Measurements from ENCODE around the gene CLASRP. TPM values are rescaled to one million over a fixed set of nuclear protein-coding genes. Genes with fewer than 3 reads are reported as not detected.

The CLASRP gene
- total and polyA plus RNA-seq, 2 of the 8 experiments (the other 6 are each of a cell fraction or from before 2014, with no cell fraction given), result 22.3 to 71.7 TPM

DNA sequence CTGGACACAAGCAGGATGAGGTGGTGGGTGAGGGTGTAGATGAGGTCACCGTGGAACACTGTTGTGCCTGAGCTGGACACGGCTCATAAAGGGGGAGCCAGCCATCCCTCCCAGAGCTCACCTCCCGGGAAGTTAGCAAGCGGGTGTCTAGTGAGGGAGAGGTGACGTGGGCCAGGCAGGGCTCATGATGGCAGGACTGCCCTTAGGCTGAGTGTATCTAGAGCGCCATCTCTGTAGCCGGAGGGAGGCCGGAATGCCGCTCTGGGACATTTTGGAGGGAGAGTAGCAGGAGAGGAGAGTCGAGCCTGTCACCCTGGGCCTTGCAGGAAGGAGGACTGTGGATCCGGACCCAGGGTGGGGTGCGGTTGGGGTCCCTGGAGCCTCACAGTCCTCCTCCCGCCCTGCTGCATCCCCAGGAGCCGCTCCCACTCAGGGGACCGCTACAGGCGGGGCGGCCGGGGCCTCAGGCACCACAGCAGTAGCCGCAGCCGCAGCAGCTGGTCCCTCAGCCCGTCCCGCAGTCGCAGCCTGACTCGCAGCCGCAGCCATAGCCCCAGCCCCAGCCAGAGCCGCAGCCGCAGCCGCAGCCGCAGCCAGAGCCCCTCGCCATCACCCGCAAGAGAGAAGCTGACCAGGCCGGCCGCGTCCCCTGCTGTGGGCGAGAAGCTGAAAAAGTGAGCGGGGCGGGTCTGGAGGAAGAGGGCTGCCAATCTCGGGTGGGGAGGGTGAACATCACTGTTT, 28.2 kb downstream of the CLASRP start:
- Histone ChIP-seq H3K9me3 (ENCODE audit: insufficient read depth in 2 of 2, low read depth in 1 of 2, low read length in 1 of 2) (no peaks in the 10 kb centered on the region; a peak in 1 of 4 replicates), H3K4me2 (ENCODE audit: insufficient read depth in 1 of 2, low read depth in 2 of 2, low read length in 2 of 2) (no peak overlapping the region), H3K4ac (replicated peaks; ENCODE audit: insufficient read length, low read depth, low read length) (no peak overlapping the region), H2BK5ac (ENCODE audit: low read depth, low read length) (peak overlapping the region; percentile 66), H4K91ac (replicated peaks; ENCODE audit: insufficient read length, low read length) (no peak overlapping the region), H3K4me3 (ENCODE audit: extremely low read depth in 1 of 4, insufficient read depth in 2 of 4, low read depth in 3 of 4, low read length in 4 of 4) (no peak overlapping the region), H3K23ac (ENCODE audit: insufficient read length) (no peak overlapping the region), H4K5ac (ENCODE audit: insufficient read length, low read depth, low read length) (no peak overlapping the region), H2BK120ac (replicated peaks; ENCODE audit: low read depth, low read length) (no peak overlapping the region), H2BK15ac (ENCODE audit: low read length) (no peak overlapping the region), H3K56ac (replicated peaks; ENCODE audit: insufficient read length, low read depth, low read length) (no peak overlapping the region), H2BK12ac (ENCODE audit: low read depth, low read length) (no peak overlapping the region), H2BK20ac (ENCODE audit: low read length) (no peak overlapping the region), H3K79me2 (ENCODE audit: control insufficient read depth in 1 of 2, insufficient read depth in 2 of 2, low read length in 2 of 2) (no peaks in the 10 kb centered on the region; a peak in 1 of 4 replicates), H3K27me3 (replicated peaks in 1 of 4; ENCODE audit: control insufficient read depth in 3 of 4, extremely low read depth in 1 of 4, insufficient read depth in 3 of 4, low read length in 3 of 4) (no peaks in the 10 kb centered on the region), H3K14ac (ENCODE audit: insufficient read length) (no peak overlapping the region), H3K23me2 (ENCODE audit: low read depth, low read length) (no peaks in the 10 kb centered on the region), H2AK5ac (ENCODE audit: low read depth, low read length) (no peak overlapping the region), H3K9ac (replicated peaks in 1 of 4; ENCODE audit: extremely low read depth in 1 of 4, low read depth in 3 of 4, low read length in 3 of 4) (no peak overlapping the region), H2AFZ (ENCODE audit: low read length) (no peak overlapping the region), H4K20me1 (replicated peaks in 1 of 2; ENCODE audit: control insufficient read depth in 1 of 2, insufficient read depth in 2 of 2, low read length in 2 of 2) (peaks cover 7% of the 10 kb centered on the region in 2 experiments), H3K79me1 (ENCODE audit: low read depth, low read length) (no peaks in the 10 kb centered on the region), H3K27ac (ENCODE audit: low read depth, low read length) (no peak overlapping the region), H3K36me3 (ENCODE audit: control insufficient read depth in 2 of 4, insufficient read depth in 4 of 4, low read length in 3 of 4) (peaks cover 5 to 56% (median 27%) of the 10 kb centered on the region in 4 experiments; a peak in 7 of 8 replicates), H4K8ac (ENCODE audit: extremely low read depth, insufficient read depth, low read length) (no peak overlapping the region), H3K18ac (ENCODE audit: extremely low read depth, low read length) (no peak overlapping the region), H3K4me1 (replicated peaks in 1 of 4; ENCODE audit: control insufficient read depth in 3 of 4, insufficient read depth in 4 of 4, low read length in 3 of 4) (no peaks in the 10 kb centered on the region)
- DNase-seq (ENCODE audit: low read depth in 1 of 2, low spot score in 2 of 2) (no peak), FAIRE-seq (no peak)
- 92% methylated on average over 35 of the region's 38 CpGs; no CpG with 5 or more reads in 1 of the 2 experiments for WGBS, 2 experiments (ENCODE audit: extremely low coverage in 1 of 2, insufficient coverage in 1 of 2, insufficient read length in 1 of 2, insufficient replicate concordance in 2 of 2, low coverage in 1 of 2, low lambda C conversion rate in 2 of 2, missing lambda C conversion rate in 1 of 2)
- CTCF ChIA-PET (ENCODE audit: partially characterized antibody), result interaction anchor here (0.6 to 1.2 kb wide), 7 partner anchors 7 to 116 kb away, joined by 3 to 5 read pairs (median 3); partner anchors contain the start of gene CLASRP
- POLR2A ChIA-PET (ENCODE audit: partially characterized antibody), result interaction anchor here (1.5 to 6.9 kb wide), 6 partner anchors 10 to 73 kb away, joined by 3 to 61 read pairs (median 5); partner anchors contain the start of genes CLASRP, GEMIN7 and ZNF296
- TF ChIP-seq TBP (IDR thresholded peaks at IDR 0.05; ENCODE audit: low read depth, low read length), result no peak
- TF ChIP-seq, protein P1, sequence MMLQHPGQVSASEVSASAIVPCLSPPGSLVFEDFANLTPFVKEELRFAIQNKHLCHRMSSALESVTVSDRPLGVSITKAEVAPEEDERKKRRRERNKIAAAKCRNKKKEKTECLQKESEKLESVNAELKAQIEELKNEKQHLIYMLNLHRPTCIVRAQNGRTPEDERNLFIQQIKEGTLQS (IDR thresholded peaks at IDR 0.05; ENCODE audit: insufficient read depth, low read depth, low read length), result no peak
- TF ChIP-seq EGR1 (IDR thresholded peaks at IDR 0.05; ENCODE audit: borderline replicate concordance, low read depth, low read length), result no peak
- TF ChIP-seq KDM4A (IDR thresholded peaks at IDR 0.05; ENCODE audit: low read depth, low read length, severe bottlenecking), result no peak
- no peak for TF ChIP-seq TEAD4 (IDR thresholded peaks at IDR 0.05; ENCODE audit: low read depth, low read length)
- no peak for TF ChIP-seq RBBP5 (IDR thresholded peaks at IDR 0.05; ENCODE audit: borderline replicate concordance, low read depth, low read length)
- TF ChIP-seq, protein P2, sequence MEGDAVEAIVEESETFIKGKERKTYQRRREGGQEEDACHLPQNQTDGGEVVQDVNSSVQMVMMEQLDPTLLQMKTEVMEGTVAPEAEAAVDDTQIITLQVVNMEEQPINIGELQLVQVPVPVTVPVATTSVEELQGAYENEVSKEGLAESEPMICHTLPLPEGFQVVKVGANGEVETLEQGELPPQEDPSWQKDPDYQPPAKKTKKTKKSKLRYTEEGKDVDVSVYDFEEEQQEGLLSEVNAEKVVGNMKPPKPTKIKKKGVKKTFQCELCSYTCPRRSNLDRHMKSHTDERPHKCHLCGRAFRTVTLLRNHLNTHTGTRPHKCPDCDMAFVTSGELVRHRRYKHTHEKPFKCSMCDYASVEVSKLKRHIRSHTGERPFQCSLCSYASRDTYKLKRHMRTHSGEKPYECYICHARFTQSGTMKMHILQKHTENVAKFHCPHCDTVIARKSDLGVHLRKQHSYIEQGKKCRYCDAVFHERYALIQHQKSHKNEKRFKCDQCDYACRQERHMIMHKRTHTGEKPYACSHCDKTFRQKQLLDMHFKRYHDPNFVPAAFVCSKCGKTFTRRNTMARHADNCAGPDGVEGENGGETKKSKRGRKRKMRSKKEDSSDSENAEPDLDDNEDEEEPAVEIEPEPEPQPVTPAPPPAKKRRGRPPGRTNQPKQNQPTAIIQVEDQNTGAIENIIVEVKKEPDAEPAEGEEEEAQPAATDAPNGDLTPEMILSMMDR (IDR thresholded peaks at IDR 0.05; ENCODE audit: control extremely low read depth in 1 of 3, insufficient read depth in 1 of 3, low read depth in 1 of 3, low read length in 3 of 3), result no peak
- TF ChIP-seq POU5F1 (IDR thresholded peaks at IDR 0.05; ENCODE audit: low read depth, low read length), result no peak

Measured in H1 (cell line).